ENCODE measurements around the gene LYPLA2. TPM values are rescaled to one million over a fixed set of nuclear protein-coding genes. Genes with fewer than 3 reads are reported as not detected.
"Not testable (repeated sequence)": the region's sequence is repeated elsewhere in the genome, so short reads cannot be mapped to it uniquely, and the experiment has no call there.

The LYPLA2 gene
- total and polyA plus RNA-seq, 2 experiments from 2014 or later: 46.3 to 48.1 TPM

DNA sequence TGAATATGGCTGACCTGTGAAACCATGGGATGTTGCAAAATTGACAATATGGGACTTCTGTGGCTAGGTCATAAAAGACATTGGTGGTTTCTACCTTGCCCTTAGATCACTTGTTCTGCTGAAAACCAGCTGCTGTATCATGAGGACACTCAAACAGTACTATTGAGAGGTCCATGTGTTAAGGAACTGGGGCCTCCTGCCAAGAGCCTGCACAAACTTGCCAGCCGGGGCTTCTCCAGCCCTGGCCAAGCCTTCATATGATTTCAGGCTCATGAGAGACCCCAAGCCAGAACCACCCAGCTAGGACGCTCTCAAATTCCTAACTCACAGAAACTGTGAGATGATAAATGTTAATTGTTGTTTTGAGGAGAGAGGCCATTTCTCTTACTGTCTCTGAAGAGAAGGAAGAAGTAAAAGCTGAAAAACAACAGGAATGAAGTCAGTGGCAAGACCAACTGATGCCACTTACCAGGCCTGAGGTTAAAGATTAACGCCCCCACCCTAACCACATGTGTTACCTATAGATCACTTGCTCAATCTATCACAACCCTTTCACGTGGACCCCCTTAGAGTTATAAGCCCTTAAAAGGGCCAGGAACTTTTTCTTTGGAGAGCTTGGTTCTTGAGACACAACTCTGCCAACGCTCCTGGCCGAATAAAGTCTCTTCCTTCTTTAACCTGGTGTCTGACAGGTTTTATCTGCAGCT is 16.6 kb upstream of the LYPLA2 start:
- Histone ChIP-seq H4K20me1 (ENCODE audit: insufficient read depth) (no peaks in the 10 kb centered on the region), H3K27me3 (replicated peaks; ENCODE audit: insufficient read depth) (no peaks in the 10 kb centered on the region), H3K27ac (no peak overlapping the region), H3K36me3 (ENCODE audit: low read depth) (no peaks in the 10 kb centered on the region), H3K79me2 (ENCODE audit: insufficient read depth) (peaks cover 42% of the 10 kb centered on the region), H3K4me1 (ENCODE audit: insufficient read depth) (peaks cover 11% of the 10 kb centered on the region), H3K4me2 (ENCODE audit: unreplicated experiment) (no peak overlapping the region), H3K4me3 (no peak overlapping the region), H3K9ac (no peak overlapping the region), H2AFZ (no peak overlapping the region), H3F3A (ENCODE audit: insufficient read depth) (peaks cover 12% of the 10 kb centered on the region), H3K9me3 (ENCODE audit: low read depth) (no peaks in the 10 kb centered on the region), H3K9me2 (ENCODE audit: insufficient read depth) (no peaks in the 10 kb centered on the region)
- TF ChIP-seq EZH2 (IDR thresholded peaks at IDR 0.05; ENCODE audit: insufficient read depth, poor library complexity, severe bottlenecking): no peak
- TF ChIP-seq EZH2phosphoT487 (IDR thresholded peaks at IDR 0.05; ENCODE audit: insufficient read depth, low read depth): no peak
- 81 to 88% methylated on average over 6 of the region's 6 CpGs for WGBS, 2 experiments (ENCODE audit: low coverage in 1 of 2, low lambda C conversion rate in 2 of 2, missing lambda C conversion rate in 2 of 2)
- no peak for DNase-seq
- in situ Hi-C loops (cut with MboI): no loop called here

DNA sequence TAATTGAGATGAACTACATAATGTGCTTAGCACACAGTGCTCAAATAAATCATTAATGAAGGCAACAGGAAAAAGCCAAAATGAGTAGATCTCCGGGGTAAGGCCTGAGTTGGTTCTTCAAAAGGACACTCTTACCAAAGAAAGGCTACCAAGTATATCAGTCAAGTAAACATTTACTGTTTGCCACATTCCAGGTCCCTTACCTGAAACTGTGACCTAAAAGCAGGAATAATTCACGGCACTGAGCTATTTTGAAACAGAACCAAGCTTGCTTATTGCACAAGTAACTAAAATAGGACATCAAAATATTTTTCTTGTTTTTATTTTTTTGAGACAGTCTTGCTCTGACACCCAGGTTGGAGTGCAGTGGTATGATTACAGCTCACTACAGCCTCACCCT is 14.7 kb upstream of the LYPLA2 start:
- peaks cover 22% of the 10 kb centered on the region for H3F3A ChIP-seq (ENCODE audit: insufficient read depth)
- in situ Hi-C loops (cut with MboI): no loop called here
- peaks cover 55% of the 10 kb centered on the region for H3K79me2 ChIP-seq (ENCODE audit: insufficient read depth)
- no peaks in the 10 kb centered on the region for H3K27me3 ChIP-seq (replicated peaks; ENCODE audit: insufficient read depth)
- H3K36me3 ChIP-seq (ENCODE audit: low read depth): no peaks in the 10 kb centered on the region
- no peak overlapping the region for H3K4me2 ChIP-seq (ENCODE audit: unreplicated experiment)
- no peaks in the 10 kb centered on the region for H3K9me2 ChIP-seq (ENCODE audit: insufficient read depth)
- no peak for TF ChIP-seq EZH2 (IDR thresholded peaks at IDR 0.05; ENCODE audit: insufficient read depth, poor library complexity, severe bottlenecking)
- TF ChIP-seq EZH2phosphoT487 (IDR thresholded peaks at IDR 0.05; ENCODE audit: insufficient read depth, low read depth): no peak
- no peak overlapping the region for H3K9ac ChIP-seq
- H3K4me1 ChIP-seq (ENCODE audit: insufficient read depth): peaks cover 22% of the 10 kb centered on the region
- H3K27ac ChIP-seq: no peak overlapping the region
- no peak for DNase-seq
- H4K20me1 ChIP-seq (ENCODE audit: insufficient read depth): no peaks in the 10 kb centered on the region
- no peak overlapping the region for H3K4me3 ChIP-seq
- 74 to 75% methylated on average over 2 of the region's 2 CpGs for WGBS, 2 experiments (ENCODE audit: low coverage in 1 of 2, low lambda C conversion rate in 2 of 2, missing lambda C conversion rate in 2 of 2)
- no peaks in the 10 kb centered on the region for H3K9me3 ChIP-seq (ENCODE audit: low read depth)
- no peak overlapping the region for H2AFZ ChIP-seq

DNA sequence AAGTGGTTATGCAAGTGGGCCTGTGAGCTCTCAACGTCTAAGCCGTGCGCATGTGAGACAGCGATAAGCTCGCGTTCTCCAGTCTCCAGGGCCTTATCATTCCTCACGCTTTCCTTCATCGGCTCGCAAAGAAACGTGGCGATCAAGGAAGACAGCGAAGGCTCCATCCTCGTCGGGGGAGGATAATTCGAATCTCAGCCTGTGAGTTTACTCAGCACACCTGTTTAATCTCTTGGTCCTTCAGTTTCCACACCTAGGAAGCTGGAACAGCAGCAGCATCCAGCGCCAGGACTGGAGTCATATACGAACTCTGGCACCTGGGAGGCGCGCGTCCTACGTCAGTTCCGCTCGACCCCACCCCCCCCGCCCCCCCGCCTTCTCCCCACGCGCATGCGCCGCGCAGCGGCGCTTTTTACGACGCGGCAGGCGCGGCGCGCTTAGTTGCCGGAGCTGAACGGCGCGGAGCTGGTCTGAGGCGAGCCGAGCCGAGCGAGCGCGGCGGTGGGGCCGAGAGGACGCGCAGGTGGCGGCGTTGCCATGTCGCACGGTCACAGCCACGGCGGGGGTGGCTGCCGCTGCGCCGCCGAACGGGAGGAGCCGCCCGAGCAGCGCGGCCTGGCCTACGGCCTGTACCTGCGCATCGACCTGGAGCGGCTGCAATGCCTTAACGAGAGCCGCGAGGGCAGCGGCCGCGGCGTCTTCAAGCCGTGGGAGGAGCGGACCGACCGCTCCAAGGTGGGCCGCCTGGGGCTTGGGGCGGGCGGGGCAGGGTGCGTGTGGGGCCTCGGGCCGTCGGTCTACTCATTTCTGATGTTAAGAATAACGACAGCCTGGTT is 12.7 kb upstream of the LYPLA2 start, which contains the start of gene PITHD1:
TSS of gene PITHD1 (plus strand) at position 440 of the 836 bp plus-strand sequence. CDS start at position 538, 98 bp downstream.
- Histone ChIP-seq H3K4me1 (ENCODE audit: insufficient read depth) (peaks cover 22% of the 10 kb centered on the region), H3F3A (ENCODE audit: insufficient read depth) (peaks cover 17% of the 10 kb centered on the region), H3K9me3 (ENCODE audit: low read depth) (no peaks in the 10 kb centered on the region), H2AFZ (peak within 1 kb of the TSS; percentile 88), H3K4me3 (peak within 1 kb of the TSS; percentile 80), H3K27ac (peak within 1 kb of the TSS; percentile 86), H3K4me2 (ENCODE audit: unreplicated experiment) (peak within 1 kb of the TSS; percentile 96), H3K79me2 (ENCODE audit: insufficient read depth) (peaks cover 65% of the 10 kb centered on the region), H4K20me1 (ENCODE audit: insufficient read depth) (no peaks in the 10 kb centered on the region), H3K9ac (peak within 1 kb of the TSS; percentile 89), H3K36me3 (ENCODE audit: low read depth) (no peaks in the 10 kb centered on the region), H3K9me2 (ENCODE audit: insufficient read depth) (no peaks in the 10 kb centered on the region), H3K27me3 (replicated peaks; ENCODE audit: insufficient read depth) (no peaks in the 10 kb centered on the region)
- peak; percentile 95 for DNase-seq
- WGBS, 2 experiments (ENCODE audit: low coverage in 1 of 2, low lambda C conversion rate in 2 of 2, missing lambda C conversion rate in 2 of 2): 1 to 2% methylated on average over 48 to 81 of the region's 91 CpGs
- in situ Hi-C loops (cut with MboI): no loop called here
- TF ChIP-seq EZH2phosphoT487 (IDR thresholded peaks at IDR 0.05; ENCODE audit: insufficient read depth, low read depth) (no peak), EZH2 (IDR thresholded peaks at IDR 0.05; ENCODE audit: insufficient read depth, poor library complexity, severe bottlenecking) (no peak)

DNA sequence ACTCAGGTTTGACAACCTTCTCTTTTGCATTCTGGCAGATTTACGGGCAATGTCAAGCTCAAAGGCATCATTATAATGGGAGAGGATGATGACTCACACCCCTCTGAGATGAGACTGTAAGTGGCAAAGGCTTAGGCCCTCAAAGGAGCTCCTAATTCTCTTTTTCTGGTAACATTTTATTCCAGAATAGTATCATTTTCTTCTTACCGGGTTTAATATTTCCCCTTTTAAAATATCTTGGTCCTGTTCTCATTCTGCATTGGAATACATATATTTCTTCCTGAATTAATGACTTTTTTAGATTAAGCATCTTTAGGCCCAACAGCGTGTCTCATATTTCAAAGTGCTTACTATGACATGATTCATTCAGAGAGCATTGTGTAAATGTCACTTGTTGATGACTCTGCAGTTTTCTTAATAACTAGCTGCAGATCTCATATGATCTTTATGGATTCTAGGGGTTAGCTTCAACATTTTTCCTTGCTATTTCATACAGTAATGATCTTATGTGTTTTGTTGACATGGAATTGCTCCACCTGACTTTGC is 11.0 kb upstream of the LYPLA2 start:
- WGBS, 2 experiments (ENCODE audit: low coverage in 1 of 2, low lambda C conversion rate in 2 of 2, missing lambda C conversion rate in 2 of 2): 6 to 10% methylated on average over 3 of the region's 3 CpGs
- Histone ChIP-seq H3K27me3 (replicated peaks; ENCODE audit: insufficient read depth) (no peaks in the 10 kb centered on the region), H4K20me1 (ENCODE audit: insufficient read depth) (no peaks in the 10 kb centered on the region), H3K79me2 (ENCODE audit: insufficient read depth) (peaks cover 73% of the 10 kb centered on the region), H3K9me2 (ENCODE audit: insufficient read depth) (no peaks in the 10 kb centered on the region), H3F3A (ENCODE audit: insufficient read depth) (peaks cover 17% of the 10 kb centered on the region), H3K36me3 (ENCODE audit: low read depth) (0 out of 2 replicates have a peak, but pooled peaks cover 6% of the 10 kb centered on the region), H3K9ac (peak overlapping the region; percentile 89), H3K4me3 (peak overlapping the region; percentile 80), H3K4me2 (ENCODE audit: unreplicated experiment) (peak overlapping the region; percentile 95), H3K9me3 (ENCODE audit: low read depth) (no peaks in the 10 kb centered on the region), H3K27ac (peak overlapping the region; percentile 86), H2AFZ (no peak overlapping the region), H3K4me1 (ENCODE audit: insufficient read depth) (peaks cover 22% of the 10 kb centered on the region)
- peak; percentile 88 for DNase-seq
- TF ChIP-seq EZH2phosphoT487 (IDR thresholded peaks at IDR 0.05; ENCODE audit: insufficient read depth, low read depth): no peak
- TF ChIP-seq EZH2 (IDR thresholded peaks at IDR 0.05; ENCODE audit: insufficient read depth, poor library complexity, severe bottlenecking): no peak
- in situ Hi-C loops (cut with MboI): no loop called here

DNA sequence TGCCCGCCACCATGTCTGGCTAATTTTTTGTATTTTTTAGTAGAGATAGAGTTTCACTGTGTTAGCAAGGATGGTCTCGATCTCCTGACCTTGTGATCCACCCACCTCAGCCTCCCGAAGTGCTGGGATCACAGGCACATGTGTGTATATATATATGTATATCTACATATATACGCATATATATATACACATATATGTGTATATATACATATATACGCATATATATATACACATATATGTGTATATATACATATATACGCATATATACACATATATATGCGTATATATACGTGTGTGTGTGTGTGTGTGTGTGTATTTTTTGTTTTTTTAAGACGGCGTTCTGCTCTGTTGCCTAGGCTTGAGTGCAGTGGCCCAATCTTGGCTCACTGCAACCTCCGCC is 7.8 kb upstream of the LYPLA2 start:
- in situ Hi-C loops (cut with MboI); H3K4me2 ChIP-seq (ENCODE audit: unreplicated experiment); H3K9me3 ChIP-seq (ENCODE audit: low read depth); H2AFZ ChIP-seq; H4K20me1 ChIP-seq (ENCODE audit: insufficient read depth); H3K27ac ChIP-seq; H3K9me2 ChIP-seq (ENCODE audit: insufficient read depth); H3K27me3 ChIP-seq (replicated peaks; ENCODE audit: insufficient read depth); DNase-seq; H3K9ac ChIP-seq; H3K4me3 ChIP-seq: not testable (repeated sequence)
- Histone ChIP-seq H3K36me3 (ENCODE audit: low read depth) (peaks cover 26% of the 10 kb centered on the region), H3K4me1 (ENCODE audit: insufficient read depth) (peaks cover 16% of the 10 kb centered on the region), H3F3A (ENCODE audit: insufficient read depth) (peaks cover 20% of the 10 kb centered on the region), H3K79me2 (ENCODE audit: insufficient read depth) (peaks cover 64% of the 10 kb centered on the region)
- whole genome bisulfite sequencing, 2 experiments (ENCODE audit: low coverage in 1 of 2, low lambda C conversion rate in 2 of 2, missing lambda C conversion rate in 2 of 2): 88 to 89% methylated on average over 11 of the region's 11 CpGs

Measured in GM23248 (cell line).